ENCODE measurements around the gene C9.
"Not testable (repeated sequence)": the region's sequence is repeated elsewhere in the genome, so short reads cannot be mapped to it uniquely, and the experiment has no call there.

C9 gene

GRCh38 chr5:39364367-39364766 is at the start of gene C9:
Gene C9, minus strand, starts transcription at chr5:39364495. Its CDS starts 31 bp downstream, at chr5:39364464.
- DNase-seq (ENCODE audit: low read depth, low spot score): no peak

- DNase-seq (ENCODE audit: low read depth, low spot score): no peak
Measured at GRCh38 chr5:39413771-39414170, 49.5 kb upstream of the C9 start.

GRCh38 chr5:39412721-39413394 is 48.6 kb upstream of the C9 start:
- DNase-seq (ENCODE audit: low read depth, low spot score): no peak

- DNase-seq (ENCODE audit: low read depth, low spot score): no peak
Measured at GRCh38 chr5:39411985-39412384, 47.7 kb upstream of the C9 start.

- DNase-seq (ENCODE audit: low read depth, low spot score): no peak
Measured at GRCh38 chr5:39411061-39411460, 46.8 kb upstream of the C9 start.

GRCh38 chr5:39409033-39409432 is 44.7 kb upstream of the C9 start:
- DNase-seq (ENCODE audit: low read depth, low spot score): no peak

GRCh38 chr5:39405083-39405843 is 41.0 kb upstream of the C9 start:
- DNase-seq (ENCODE audit: low read depth, low spot score): no peak

- not testable (repeated sequence) for DNase-seq (ENCODE audit: low read depth, low spot score)
Measured at GRCh38 chr5:39403761-39404160, 39.5 kb upstream of the C9 start.

GRCh38 chr5:39402140-39402539 is 37.8 kb upstream of the C9 start:
- DNase-seq (ENCODE audit: low read depth, low spot score): not testable (repeated sequence)

- DNase-seq (ENCODE audit: low read depth, low spot score): no peak
Measured at GRCh38 chr5:39400713-39401578, 36.7 kb upstream of the C9 start.

- no peak for DNase-seq (ENCODE audit: low read depth, low spot score)
Measured at GRCh38 chr5:39399135-39400036, 35.1 kb upstream of the C9 start.

GRCh38 chr5:39396843-39397242 is 32.5 kb upstream of the C9 start:
- no peak for DNase-seq (ENCODE audit: low read depth, low spot score)

GRCh38 chr5:39395521-39395920 is 31.2 kb upstream of the C9 start:
- DNase-seq (ENCODE audit: low read depth, low spot score): no peak

- DNase-seq (ENCODE audit: low read depth, low spot score): no peak
Measured at GRCh38 chr5:39394946-39395345, 30.7 kb upstream of the C9 start.

GRCh38 chr5:39390945-39391344 is 26.6 kb upstream of the C9 start:
- no peak for DNase-seq (ENCODE audit: low read depth, low spot score)

GRCh38 chr5:39387293-39387692 is 23.0 kb upstream of the C9 start:
- DNase-seq (ENCODE audit: low read depth, low spot score): no peak

- DNase-seq (ENCODE audit: low read depth, low spot score): no peak
Measured at GRCh38 chr5:39384271-39384670, 20.0 kb upstream of the C9 start.

- no peak for DNase-seq (ENCODE audit: low read depth, low spot score)
Measured at GRCh38 chr5:39381376-39381775, 17.1 kb upstream of the C9 start.

- no peak for DNase-seq (ENCODE audit: low read depth, low spot score)
Measured at GRCh38 chr5:39379693-39380092, 15.4 kb upstream of the C9 start.

- DNase-seq (ENCODE audit: low read depth, low spot score): no peak
Measured at GRCh38 chr5:39377613-39378012, 13.3 kb upstream of the C9 start.

- DNase-seq (ENCODE audit: low read depth, low spot score): peak; percentile 49
Measured at GRCh38 chr5:39376293-39376714, 12.0 kb upstream of the C9 start.
